Activated CD4-positive, alpha-beta T cell treated with anti-CD3 and anti-CD28 coated beads for 48 hours (primary cell): ENCODE measurements around the gene PDE8A.
A peak's percentile ranks its signal among the peaks of the same experiment; 100 is the strongest.
"Not testable (repeated sequence)": the region's sequence is repeated elsewhere in the genome, so short reads cannot be mapped to it uniquely, and the experiment has no call there.

Experiments
- DNase-seq: peaks from one replicate; pipeline ENCODE4 v3.0.0-alpha.2; 2020

PDE8A gene

DNA sequence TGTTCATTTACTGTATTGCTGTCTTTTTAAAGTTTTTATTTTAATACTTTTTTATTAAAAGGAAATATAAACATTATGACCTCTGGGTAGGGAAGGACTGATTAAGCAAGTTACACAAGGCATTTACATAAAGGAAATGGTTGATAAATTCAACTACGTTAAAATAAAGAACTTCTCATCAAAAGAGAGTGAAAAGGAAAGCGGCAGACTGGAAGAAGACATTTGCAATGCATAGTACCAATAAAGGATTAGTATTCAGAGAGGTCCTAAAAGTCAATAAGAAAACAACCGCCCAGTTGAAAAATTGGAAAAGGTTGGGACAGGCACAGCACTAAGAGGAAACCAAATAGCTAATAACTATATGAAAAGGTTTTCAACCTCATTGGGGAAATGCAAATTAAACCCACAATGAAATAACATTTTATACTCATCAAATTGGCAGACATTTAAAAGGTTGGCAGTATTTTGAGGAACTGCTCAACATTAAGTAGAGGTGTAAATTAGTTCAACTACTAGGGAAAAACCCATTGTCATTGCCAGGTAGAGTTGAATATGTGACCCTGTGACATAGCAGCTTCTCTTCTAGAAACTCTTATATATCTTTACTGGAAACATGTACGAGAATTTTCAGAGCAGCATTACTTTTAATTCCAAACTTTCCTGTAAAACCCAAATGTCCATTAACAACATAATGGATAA is 9.5 kb downstream of the PDE8A start:
- DNase-seq, result no peak

DNA sequence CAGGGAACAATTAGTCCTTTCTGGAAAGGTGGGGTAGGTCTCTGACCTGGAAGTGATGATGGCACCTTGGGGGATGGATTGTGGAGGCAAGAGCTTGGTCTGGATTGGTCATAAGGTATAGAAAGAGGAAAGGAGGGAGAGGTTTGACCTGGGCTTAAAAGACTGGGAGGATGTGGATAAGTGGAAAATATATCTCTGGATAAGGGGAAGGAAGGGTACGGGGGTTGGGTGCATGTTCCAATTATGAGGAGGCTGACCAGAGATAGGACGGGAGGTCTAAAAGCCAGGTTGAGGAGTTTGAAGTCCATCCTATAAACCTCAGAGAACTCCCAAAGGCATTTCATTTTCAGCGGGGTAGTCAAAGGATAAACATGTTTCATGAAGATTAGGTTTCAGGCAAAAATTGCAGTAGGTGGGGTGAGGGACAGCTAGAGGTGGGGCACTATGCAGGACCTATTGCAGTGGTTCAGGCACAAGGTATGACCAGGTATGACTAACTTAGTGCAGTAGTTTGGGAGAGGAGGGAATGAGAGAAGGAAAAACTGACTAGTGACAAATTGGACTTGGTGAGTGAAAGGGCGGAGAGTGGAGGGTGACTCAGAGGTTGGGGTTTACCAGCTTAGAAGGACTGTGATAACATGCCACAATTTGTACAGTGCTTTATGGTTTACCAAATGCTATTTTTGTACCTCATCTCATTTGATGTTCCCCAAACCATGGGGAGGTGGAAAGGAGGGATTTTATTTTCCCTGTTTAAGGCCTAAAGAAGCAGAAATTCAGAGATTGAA is 10.7 kb downstream of the PDE8A start:
- peak; percentile 61 for DNase-seq

DNA sequence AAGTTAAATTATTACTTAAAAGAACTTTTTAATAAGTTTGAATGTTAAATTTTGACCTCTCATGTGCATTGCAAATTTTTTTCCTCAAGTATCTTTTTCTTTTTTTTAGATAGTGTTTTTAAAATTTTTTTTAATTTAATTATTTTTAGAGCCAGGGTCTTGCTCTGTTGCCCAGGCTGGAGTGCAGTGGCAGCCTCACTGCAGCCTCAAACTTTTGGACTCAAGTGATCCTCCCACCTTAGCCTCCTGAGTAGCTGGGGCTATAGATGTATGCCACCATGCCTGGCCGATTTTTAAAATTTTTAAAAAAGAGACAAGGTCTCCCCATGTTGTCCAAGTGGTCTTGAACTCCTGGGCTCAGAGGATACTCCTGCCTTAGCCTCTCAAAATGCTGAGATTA is 14.4 kb downstream of the PDE8A start:
- DNase-seq, result no peak

DNA sequence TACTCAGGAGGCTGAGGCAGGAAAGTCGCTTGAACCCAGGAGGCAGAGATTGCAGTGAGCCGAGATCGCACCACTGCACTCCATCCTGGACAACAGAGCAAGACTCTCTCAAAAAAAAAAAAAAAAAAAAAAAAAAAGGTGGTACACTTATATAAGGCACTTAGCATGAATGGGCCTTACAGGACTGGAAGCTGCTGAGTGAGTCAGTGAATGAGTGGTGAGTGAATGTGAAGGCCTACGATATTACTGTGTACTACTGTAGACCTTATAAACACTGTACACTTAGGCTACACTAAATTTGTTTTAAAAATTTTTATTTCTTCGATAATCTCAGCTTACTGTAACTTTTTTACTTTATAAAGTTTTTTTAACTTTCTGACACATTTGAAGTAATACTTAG is 15.1 kb downstream of the PDE8A start:
- not testable (repeated sequence) for DNase-seq

DNA sequence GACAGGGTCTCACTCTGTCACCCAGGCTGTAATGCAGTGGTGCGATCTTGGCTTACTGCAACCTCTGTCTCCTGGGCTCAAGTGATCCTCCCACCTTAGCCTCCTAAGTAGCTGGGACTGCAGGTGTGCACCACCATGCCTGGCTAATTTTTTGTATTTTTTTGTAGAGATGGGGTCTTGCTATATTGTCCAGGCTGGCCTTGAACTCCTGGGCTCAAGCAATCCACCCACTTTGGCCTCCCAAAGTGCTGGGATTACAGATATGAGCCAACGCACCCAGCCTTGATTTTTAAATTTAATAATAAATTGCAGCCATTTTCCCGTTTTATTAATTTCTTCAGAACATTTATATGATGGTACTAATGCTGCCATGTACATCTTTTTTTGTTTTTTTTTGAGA is 15.6 kb downstream of the PDE8A start:
- not testable (repeated sequence) for DNase-seq

DNA sequence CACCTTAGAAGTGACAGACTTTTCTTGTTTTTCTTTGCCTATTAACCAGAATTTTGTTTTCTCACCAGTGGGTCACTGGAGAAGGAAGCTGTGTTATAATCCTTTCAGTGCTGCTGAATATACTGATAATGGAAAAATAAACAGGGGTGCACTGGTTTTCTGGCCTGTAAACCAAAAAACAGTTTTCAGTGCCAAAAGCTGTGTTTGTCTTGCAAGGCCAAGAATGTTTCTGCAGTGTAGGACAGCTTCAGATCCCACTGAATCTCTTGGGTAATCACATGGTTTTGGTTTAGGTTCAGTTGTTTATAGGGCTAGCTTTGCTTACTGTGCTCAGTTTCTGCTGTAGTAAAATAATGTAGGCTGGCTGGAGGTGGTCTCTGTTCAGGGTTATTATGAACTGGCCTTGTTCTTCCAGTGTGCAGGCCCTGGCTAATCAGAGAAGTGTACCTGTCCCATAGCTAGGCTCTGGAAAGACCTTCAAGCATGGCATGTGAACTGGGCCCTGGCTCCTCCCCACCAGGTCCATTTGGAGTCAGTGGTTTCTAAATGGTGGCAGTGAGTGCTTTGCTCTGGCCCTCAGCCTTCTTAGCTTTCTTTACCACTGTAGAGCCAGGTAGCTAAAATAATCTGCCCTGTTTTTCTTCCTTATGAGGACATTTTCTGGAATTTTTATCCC is 18.7 kb downstream of the PDE8A start:
- DNase-seq, result no peak

DNA sequence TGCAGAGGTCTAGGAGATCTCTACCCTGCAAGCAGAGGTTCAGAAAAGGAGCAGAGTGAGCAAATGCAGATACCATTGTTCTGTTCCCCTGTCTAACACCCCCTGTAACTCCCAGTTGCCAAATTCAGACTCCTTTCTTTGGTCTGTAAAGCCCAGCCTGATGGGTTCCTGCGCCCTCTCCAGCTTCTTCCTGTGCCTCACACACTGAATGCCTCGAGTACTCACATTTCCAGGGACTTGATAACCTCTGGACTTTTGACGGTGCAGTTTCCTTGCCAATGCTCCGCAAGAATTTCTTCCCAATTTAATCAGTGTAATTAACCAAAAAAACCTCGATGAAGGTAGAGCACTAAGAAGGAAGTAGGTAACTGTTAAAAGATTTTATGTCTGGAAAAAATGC is 19.3 kb downstream of the PDE8A start:
- DNase-seq, result no peak

DNA sequence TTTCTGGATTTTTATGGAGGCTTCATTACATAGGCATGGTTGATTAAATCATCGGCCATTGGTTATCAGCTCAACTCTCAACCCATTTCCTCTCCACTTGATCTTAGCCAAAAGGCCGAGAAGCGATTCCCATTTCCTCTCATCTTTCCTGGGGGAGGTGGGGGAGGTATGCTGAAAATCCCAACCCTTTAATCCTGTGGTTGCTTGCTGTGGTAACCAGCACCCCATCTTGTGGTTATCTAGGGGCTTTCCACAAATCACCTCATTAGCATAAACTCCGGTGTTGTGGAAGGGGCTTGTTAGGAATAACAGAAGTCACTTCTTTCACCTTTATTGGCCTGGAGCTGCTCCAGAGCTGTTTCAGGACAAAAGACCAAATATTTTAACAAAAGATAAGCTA is 20.9 kb downstream of the PDE8A start:
- DNase-seq, result no peak

DNA sequence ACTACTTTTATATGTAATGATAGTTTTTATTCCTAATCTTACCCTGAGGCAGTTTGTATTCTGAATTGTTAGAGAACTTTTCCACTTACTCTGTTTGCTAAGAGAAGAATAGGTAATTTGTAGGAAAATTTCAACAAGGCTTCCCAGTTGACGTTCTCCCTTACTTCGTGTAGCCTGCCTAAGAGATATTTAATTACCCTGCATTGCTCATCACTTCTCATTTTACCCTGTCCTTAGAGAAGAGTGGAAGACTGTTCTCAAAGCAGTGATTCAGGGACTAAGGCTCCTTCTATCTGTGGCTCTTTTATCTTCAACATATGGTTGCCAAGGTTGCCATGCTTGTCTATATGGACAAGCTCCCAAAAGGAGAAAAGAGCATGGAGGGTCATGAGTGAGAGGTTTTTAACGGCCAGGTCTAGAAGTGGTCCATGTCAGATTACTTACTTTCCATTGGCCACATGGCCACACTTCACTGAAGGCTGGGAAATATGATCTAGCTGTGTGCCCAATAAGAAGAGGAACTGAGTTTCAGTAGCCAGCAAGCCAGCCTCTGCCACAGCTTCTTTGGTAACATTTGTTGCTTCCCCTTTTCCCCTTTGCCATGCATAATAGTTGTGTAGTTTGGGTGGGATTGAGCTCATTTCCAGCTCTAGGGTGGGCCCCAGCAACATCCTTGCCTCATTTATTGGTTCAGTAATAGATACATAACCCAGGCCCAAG is 22.1 kb downstream of the PDE8A start:
- no peak for DNase-seq

DNA sequence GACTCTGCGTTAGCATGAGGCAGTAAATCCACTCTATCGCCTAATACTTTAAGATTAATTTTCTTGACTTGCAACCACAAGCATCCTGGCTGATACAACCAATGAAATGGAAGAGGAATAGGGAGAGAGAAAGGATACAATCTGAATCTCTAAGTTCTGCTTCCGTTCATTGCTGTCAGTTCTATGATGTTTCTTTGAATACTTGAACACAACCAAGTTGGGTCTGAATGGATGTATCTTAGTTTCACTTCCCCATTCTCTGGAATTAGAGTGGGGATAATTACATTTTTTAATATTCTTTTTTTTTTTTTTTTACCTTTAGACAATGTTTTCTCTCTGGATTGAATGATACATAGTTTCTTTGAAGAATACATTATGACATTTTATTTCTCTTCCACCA is 22.9 kb downstream of the PDE8A start:
- DNase-seq, result no peak

DNA sequence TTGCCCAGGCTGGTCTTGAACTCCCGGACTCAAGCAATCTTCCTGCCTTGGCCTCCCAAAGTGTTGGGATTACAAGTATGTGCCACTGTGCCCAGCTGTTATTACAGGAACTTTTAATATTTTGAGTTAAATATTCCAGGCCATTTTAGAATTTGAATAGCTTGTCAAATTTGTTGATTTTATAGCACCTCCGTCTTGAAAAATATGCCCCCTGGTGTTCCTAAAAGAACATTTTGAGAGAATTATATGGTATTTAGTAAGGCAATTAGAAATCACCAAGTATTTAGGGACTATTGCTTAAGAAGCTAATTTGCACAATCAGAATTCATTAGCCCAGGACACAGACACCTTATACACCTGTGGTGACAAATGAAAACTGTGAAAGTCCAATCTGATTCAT is 23.7 kb downstream of the PDE8A start:
- DNase-seq, result no peak

DNA sequence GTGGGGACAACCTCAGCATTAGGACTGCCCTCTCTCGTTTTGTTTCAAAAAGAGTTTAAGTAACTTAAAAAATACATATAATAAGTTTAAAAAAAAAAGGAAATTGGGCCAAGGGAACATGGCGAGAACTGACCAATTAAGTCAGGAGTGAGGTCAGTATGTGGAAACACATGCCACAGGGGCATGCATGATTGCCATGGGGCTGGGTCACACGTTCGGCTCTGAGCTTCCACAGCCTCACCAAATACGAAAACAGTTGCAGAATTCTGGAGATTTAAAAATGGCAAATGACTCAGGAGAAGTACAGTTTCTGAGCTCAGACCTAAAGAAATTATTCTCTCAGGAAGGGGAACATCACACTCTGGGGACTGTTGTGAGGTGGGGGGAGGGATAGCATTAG is 24.1 kb downstream of the PDE8A start:
- DNase-seq, result no peak

DNA sequence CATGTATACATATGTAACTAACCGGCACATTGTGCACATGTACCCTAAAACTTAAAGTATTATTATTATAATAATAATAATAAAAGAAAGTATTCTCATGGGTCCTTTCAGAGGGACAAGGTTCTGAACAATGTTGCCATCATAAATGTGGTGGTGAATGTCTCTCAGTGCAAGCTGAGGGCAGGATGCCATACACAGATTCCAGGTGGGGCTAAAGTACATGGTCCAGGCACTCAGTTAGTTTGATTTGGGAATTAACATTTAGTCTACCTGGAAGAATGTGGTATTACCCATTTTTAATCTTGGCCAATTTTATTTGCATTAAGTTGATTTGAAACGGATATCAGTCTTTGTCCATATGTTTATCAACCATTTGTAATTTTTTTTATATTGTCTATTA is 24.5 kb downstream of the PDE8A start:
- no peak for DNase-seq

DNA sequence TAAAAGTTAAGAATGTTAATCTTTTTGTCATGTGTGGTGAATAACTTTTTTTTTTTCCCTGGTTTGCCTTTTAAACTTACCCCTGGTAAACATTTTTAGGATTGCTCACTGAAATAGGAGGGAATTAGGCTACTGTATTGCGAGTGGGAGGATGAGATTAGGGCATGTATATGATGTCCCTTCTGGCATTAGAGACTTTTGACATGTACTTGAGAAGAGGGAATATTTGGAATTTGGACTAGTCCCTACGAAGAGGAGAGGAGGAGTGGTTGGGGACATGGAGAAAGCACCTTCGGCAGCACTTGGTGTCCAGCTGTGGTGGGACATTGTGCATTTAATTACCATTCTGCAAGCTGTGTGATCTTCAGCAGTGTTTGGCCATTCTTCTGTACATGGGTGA is 25.0 kb downstream of the PDE8A start:
- no peak for DNase-seq

DNA sequence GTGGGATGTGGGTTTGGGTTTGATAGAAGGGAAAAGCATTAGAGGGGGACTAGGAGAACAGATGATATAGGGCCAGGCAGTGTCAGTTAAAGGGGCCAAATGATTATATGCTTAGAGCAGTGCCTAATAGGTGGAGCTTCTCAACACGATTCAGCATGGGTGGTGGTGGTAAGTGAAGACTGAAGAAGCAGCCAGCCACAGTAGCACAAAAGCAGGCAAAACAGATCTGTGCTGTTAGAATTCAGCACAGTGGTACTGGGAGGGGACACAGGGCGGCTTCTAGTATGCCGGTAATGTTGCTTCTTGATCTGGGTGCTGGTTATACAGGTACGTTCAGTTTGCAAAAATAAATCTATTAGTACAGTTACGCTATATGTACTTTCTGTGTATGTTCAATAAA is 25.5 kb downstream of the PDE8A start:
- DNase-seq, result no peak

DNA sequence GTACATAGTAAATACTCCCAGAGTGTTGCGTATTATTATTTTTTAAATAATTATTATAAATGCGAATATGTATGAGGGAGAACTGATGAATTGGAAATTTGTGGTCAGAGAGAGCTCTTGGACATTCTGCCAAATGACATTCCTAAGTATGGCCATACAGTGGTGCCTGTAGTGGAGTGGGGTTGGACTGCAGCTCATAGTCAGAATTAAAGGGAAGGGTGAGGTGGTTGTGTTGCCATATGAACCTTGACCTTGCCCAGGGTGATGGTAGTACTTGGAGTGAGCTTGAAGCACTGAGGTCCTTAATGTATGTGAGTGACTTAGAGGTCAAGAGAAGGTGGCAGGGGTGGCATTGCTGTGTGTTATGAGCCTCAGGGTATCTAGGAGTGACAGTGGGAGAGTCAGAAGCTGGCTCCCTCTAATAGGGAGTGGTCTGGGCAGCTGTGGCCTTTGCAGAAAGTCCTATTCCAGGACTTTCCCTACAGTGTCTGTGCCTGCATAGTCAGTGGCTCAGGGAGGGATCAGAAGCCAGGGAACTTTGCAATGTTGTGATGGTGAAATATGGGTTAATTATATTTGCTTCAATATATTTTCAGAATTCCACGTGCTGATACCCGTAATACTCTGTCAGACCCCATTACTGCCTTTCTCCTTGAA is 26.2 kb downstream of the PDE8A start:
- no peak for DNase-seq

DNA sequence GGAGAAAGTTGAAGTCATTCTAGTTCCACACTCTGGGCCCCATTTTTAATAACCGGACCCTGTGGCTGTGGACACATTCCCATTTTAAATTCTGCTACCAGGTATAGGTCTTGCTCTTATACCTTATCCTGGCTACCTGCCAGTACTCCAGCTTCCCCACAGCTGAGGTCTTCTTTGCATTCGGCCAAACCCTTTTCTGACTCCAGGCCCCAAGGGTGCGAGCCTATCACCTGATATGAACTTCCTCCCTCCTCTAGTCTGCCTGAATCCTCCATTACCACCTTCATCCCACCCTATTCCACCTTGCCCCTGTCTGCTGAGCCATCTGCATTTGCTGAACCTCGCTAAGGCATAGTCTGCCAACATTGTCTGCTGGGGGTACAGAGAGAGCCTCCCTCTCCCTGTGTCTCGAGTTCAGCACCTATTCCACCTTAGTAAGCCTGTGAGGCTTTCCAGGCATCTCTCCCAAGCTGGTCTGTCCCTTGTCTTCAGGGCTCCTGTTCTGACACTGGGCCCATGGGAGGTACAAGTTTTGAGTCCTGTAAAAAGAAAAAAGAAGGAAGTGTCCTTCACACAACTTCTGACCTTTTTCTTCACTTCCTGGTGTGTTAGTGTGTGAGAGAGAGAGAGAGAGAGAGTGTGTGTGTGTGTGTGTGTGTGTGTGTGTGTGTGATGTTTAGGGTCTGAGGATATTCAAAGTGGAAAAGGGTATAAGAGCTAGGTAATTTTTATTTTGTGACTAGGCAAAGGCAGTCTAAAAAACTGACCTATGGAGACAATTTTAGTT is 27.0 kb downstream of the PDE8A start:
- DNase-seq, result no peak

DNA sequence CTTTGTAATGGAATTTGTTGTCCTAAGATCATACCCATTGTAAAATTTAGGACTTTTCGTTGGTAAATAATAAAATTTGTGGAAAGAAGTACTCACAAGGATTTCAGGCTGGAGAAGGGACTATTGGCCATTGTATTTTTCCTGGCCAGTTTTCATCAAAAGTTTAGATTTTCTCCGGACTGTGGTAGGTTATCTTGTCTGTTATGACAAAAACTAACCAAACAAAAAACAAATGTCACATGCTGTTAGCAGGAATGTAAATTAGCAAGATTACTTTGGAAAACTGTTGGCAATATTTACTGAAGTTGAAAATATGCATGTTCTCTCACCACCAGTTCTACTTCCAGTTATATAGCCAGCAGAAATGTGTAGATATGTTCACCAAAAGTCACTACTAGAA is 27.8 kb downstream of the PDE8A start:
- DNase-seq, result no peak

DNA sequence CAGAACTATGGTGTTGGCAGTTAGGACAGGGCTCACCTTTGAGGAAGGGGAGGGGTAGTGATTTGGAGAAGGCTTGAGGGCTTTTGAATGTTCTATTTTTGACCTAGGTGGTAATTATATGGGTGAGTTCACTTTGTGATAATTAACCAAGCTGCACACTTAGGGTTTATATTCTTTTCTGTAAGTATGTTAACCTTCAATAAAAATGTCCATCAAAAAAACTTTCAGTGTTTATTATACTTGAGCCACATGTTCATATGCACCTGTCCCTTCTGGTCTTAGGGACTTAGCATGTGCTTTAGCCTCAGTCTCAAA is 28.4 kb downstream of the PDE8A start:
- DNase-seq, result no peak

DNA sequence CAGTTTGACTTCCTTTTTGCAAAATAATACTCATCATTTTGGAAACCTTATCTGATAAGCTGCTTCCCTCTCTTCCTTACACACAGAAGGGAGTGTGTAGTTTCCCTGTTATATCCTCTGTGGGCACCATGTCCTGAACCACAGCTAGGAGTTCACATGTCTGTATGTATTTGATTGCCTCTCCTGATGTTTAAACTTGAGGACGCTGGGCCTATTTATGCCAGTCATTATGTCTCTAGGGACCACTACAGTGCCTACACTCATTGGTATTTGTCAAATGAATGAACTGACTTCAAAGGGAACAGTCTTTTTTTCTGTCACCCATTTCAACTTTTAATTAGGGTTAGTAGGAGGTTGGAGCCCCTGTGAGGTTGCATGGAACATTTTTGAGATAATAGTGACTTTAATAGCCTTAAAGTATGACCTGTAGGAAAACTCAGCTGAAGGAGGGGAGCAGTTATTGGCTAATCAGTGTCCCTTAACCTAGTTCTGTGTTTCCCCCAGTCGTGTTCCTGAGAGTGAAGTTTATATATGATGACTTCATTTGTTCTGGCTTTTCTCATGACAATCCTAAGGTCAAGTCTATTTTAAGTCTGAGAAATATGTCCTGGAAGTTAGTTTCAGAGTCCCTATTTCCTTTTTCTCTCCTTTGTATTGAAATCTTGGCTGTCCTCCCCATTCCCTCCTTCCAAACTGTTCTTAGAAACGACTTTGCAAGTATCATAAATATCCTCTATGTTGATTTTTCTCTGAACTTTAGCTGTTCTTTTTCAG is 28.9 kb downstream of the PDE8A start:
- DNase-seq, result no peak

DNA sequence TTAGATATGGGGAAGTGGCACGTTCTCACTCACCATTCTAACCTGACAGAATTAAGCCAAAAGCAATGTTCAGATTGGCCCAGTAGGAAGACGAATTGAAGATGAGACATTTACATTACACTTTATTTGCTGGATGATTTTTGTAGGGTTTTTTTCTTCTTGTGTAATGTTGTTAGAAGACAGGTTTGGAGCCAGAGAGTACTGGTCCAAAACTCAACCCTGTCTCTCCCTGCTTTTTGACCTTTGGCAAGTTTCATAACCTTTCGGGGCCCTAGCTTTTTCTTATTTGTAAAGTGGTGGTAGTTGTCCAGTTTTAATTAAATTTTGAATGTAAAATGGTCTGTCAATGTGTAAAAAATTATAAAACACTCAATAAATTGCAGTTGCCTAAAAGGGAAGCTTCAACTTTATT is 29.5 kb downstream of the PDE8A start:
- no peak for DNase-seq
